Fibroblast of skin of right biceps (primary cell): Measurements from ENCODE around the gene SIX5.

ENCODE experiments used
- DNase-seq: peaks from one replicate; pipeline ENCODE4 v3.0.0-alpha.2; 2013

Gene SIX5

GRCh38 chr19:45772912-45773311, 3.9 kb upstream of the SIX5 start:
- no peak for DNase-seq

- DNase-seq: no peak
Measured at GRCh38 chr19:45772130-45772840, 3.2 kb upstream of the SIX5 start.

- no peak for DNase-seq
Measured at GRCh38 chr19:45771311-45771933, 2.4 kb upstream of the SIX5 start.

GRCh38 chr19:45770192-45771101, 1.4 kb upstream of the SIX5 start:
- peak; percentile 98 for DNase-seq

- peak; percentile 39 for DNase-seq
Measured at GRCh38 chr19:45769821-45770191, 754 bp upstream of the SIX5 start.

- peak; percentile 50 for DNase-seq
Measured at GRCh38 chr19:45768655-45768983, 433 bp downstream of the SIX5 start.

- peak; percentile 66 for DNase-seq
Measured at GRCh38 chr19:45767881-45768654, 984 bp downstream of the SIX5 start.

- peak; percentile 84 for DNase-seq
Measured at GRCh38 chr19:45767410-45767880, 1.6 kb downstream of the SIX5 start.

- DNase-seq: no peak
Measured at GRCh38 chr19:45766869-45767346, 2.1 kb downstream of the SIX5 start.

GRCh38 chr19:45766296-45766868, 2.7 kb downstream of the SIX5 start:
- DNase-seq: no peak

GRCh38 chr19:45765702-45766295, 3.3 kb downstream of the SIX5 start:
- no peak for DNase-seq

GRCh38 chr19:45764945-45765701, 3.9 kb downstream of the SIX5 start:
- no peak for DNase-seq

- no peak for DNase-seq
Measured at GRCh38 chr19:45764475-45764874, 4.6 kb downstream of the SIX5 start.

- DNase-seq: no peak
Measured at GRCh38 chr19:45763691-45764294, 5.3 kb downstream of the SIX5 start.

GRCh38 chr19:45762870-45763631, 6.0 kb downstream of the SIX5 start:
- no peak for DNase-seq

- no peak for DNase-seq
Measured at GRCh38 chr19:45761714-45762113, 7.3 kb downstream of the SIX5 start.

GRCh38 chr19:45758921-45759320, 10.1 kb downstream of the SIX5 start:
- no peak for DNase-seq

GRCh38 chr19:45757695-45758094, 11.4 kb downstream of the SIX5 start:
- no peak for DNase-seq

- DNase-seq: no peak
Measured at GRCh38 chr19:45754323-45754722, 14.7 kb downstream of the SIX5 start.

GRCh38 chr19:45753548-45753947, 15.5 kb downstream of the SIX5 start:
- DNase-seq: no peak
